Erythroblast (primary cell): ENCODE results near the gene FIZ1.

ENCODE experiments used
- GATA1 ChIP-seq: IDR thresholded peaks from 2 replicates; pipeline ENCODE4 v1.6.1; 2011; ENCODE audit warnings: low read depth, mild to moderate bottlenecking, control low read depth, low read length, moderate library complexity
- POLR2A ChIP-seq: IDR thresholded peaks from 2 replicates; pipeline ENCODE4 v1.6.1; 2011; ENCODE audit warnings: mild to moderate bottlenecking, low read length

- TF ChIP-seq POLR2A, result no peak
- TF ChIP-seq GATA1, result no peak
These were observed 17.1 kb upstream of the FIZ1 start for GRCh38 chr19:55616395-55616875.
